CD4-positive, alpha-beta T cell treated with Interleukin-17A for 4 hours (primary cell): ENCODE results near the gene RPS27A.
"Not testable (repeated sequence)": the region's sequence is repeated elsewhere in the genome, so short reads cannot be mapped to it uniquely, and the experiment has no call there.

ENCODE experiments used
- DNase-seq: peaks from one replicate; pipeline ENCODE4 v3.0.0-alpha.2; 2020; ENCODE audit warnings: mixed read lengths

The RPS27A gene

GRCh38 chr2:55232084-55232862 is at the start of gene RPS27A, which contains the start of gene CLHC1:
Gene RPS27A, plus strand, starts transcription at chr2:55232688. Its CDS starts 137 bp downstream, at chr2:55232825.
Gene CLHC1, minus strand, starts transcription at chr2:55232293. Its CDS starts 9,882 bp downstream, at chr2:55222411.
- peak; percentile 94 for DNase-seq

- DNase-seq: not testable (repeated sequence)
Measured at GRCh38 chr2:55186837-55187236, 45.7 kb upstream of the RPS27A start.

GRCh38 chr2:55191888-55192287 is 40.6 kb upstream of the RPS27A start:
- DNase-seq: not testable (repeated sequence)

GRCh38 chr2:55196526-55196925 is 36.0 kb upstream of the RPS27A start:
- no peak for DNase-seq

- DNase-seq: no peak
Measured at GRCh38 chr2:55200416-55200815, 32.1 kb upstream of the RPS27A start.

GRCh38 chr2:55204536-55204935 is 28.0 kb upstream of the RPS27A start:
- no peak for DNase-seq

- DNase-seq: no peak
Measured at GRCh38 chr2:55204950-55205349, 27.5 kb upstream of the RPS27A start.

- no peak for DNase-seq
Measured at GRCh38 chr2:55213822-55214221, 18.7 kb upstream of the RPS27A start.

- peak; percentile 12 for DNase-seq
Measured at GRCh38 chr2:55223958-55224760, 8.3 kb upstream of the RPS27A start.

- no peak for DNase-seq
Measured at GRCh38 chr2:55224761-55225261, 7.7 kb upstream of the RPS27A start.

- DNase-seq: no peak
Measured at GRCh38 chr2:55225481-55226020, 6.9 kb upstream of the RPS27A start.

- not testable (repeated sequence) for DNase-seq
Measured at GRCh38 chr2:55227437-55228225, 4.9 kb upstream of the RPS27A start.

- no peak for DNase-seq
Measured at GRCh38 chr2:55228226-55228563, 4.3 kb upstream of the RPS27A start.

GRCh38 chr2:55229221-55229620 is 3.3 kb upstream of the RPS27A start:
- DNase-seq: no peak

- DNase-seq: no peak
Measured at GRCh38 chr2:55230551-55230950, 1.9 kb upstream of the RPS27A start.

- DNase-seq: no peak
Measured at GRCh38 chr2:55231546-55232083, 873 bp upstream of the RPS27A start.

GRCh38 chr2:55232863-55233657 is 572 bp downstream of the RPS27A start:
- peak; percentile 49 for DNase-seq

GRCh38 chr2:55233658-55233940 is 1.1 kb downstream of the RPS27A start:
- no peak for DNase-seq

- no peak for DNase-seq
Measured at GRCh38 chr2:55235724-55236538, 3.4 kb downstream of the RPS27A start.

GRCh38 chr2:55236992-55237543 is 4.6 kb downstream of the RPS27A start:
- DNase-seq: no peak
